Peyer's patch (tissue), 4 donors: ENCODE results near the gene PBRM1.

Source experiments
- POLR2A ChIP-seq, 2 donors: fragments of 450-650 bp; IDR thresholded peaks; one replicate each; pipeline ENCODE4 v1.5.1; 2017; ENCODE audit warnings: antibody characterized with exemption in 2 of 2, mild to moderate bottlenecking in 2 of 2, moderate library complexity in 2 of 2
- TF ChIP-seq, protein P1 (sequence below), 6 experiments: fragments of 450-650 bp in 4 of 6; fragments of 200-600 bp in 2 of 6; sonication (generic) in 1 of 6; IDR thresholded peaks; one replicate each; pipeline ENCODE4 v1.5.1; 2017 to 2019; ENCODE audit warnings: antibody characterized with exemption in 6 of 6, mild to moderate bottlenecking in 3 of 6, moderate library complexity in 1 of 6

GRCh38 chr3:52537726-52538421, 147.8 kb downstream of the PBRM1 start:
- TF ChIP-seq, protein P1, sequence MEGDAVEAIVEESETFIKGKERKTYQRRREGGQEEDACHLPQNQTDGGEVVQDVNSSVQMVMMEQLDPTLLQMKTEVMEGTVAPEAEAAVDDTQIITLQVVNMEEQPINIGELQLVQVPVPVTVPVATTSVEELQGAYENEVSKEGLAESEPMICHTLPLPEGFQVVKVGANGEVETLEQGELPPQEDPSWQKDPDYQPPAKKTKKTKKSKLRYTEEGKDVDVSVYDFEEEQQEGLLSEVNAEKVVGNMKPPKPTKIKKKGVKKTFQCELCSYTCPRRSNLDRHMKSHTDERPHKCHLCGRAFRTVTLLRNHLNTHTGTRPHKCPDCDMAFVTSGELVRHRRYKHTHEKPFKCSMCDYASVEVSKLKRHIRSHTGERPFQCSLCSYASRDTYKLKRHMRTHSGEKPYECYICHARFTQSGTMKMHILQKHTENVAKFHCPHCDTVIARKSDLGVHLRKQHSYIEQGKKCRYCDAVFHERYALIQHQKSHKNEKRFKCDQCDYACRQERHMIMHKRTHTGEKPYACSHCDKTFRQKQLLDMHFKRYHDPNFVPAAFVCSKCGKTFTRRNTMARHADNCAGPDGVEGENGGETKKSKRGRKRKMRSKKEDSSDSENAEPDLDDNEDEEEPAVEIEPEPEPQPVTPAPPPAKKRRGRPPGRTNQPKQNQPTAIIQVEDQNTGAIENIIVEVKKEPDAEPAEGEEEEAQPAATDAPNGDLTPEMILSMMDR (IDR thresholded peaks at IDR 0.05) = no peak
- TF ChIP-seq POLR2A (IDR thresholded peaks at IDR 0.05) = no peak
